GOT3 (cell line): ENCODE data around the gene CDC25A.
"Not testable (repeated sequence)": the region's sequence is repeated elsewhere in the genome, so short reads cannot be mapped to it uniquely, and the experiment has no call there.

ENCODE experiments used
- DNase-seq: peaks from one replicate; lab custom pipeline; 2025; ENCODE audit warnings: mixed read lengths; lab: John Stamatoyannopoulos, UW

The CDC25A gene

GRCh38 chr3:48140936-48141603 lies 47.1 kb downstream of the CDC25A start:
- DNase-seq = no peak

- DNase-seq = no peak
Observed at GRCh38 chr3:48140336-48140757, 47.9 kb downstream of the CDC25A start.

GRCh38 chr3:48137425-48137999 lies 50.7 kb downstream of the CDC25A start:
- DNase-seq = no peak

GRCh38 chr3:48135552-48136495 lies 52.4 kb downstream of the CDC25A start:
- DNase-seq = no peak

GRCh38 chr3:48130321-48130904 lies 57.8 kb downstream of the CDC25A start:
- no peak for DNase-seq

DNA sequence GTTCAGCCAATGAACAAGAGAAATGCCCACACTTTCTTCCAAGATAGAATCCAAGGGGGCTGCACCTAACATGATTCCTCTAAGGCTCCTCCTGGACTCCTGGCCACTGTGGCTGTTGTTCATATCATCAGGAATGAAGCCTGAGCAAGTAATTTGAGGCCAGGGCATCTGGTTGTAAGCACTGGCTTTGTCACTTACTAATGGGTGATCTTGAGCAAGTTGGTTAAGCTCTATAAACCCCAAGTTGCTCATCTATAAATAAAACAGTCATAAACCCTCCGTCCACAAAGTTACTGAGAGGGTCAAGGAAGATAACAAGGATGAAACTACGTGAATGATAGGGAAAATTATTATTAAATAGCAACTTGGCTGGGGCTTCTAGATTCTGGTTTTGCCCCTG lies 58.3 kb downstream of the CDC25A start:
- no peak for DNase-seq

- no peak for DNase-seq
Observed at GRCh38 chr3:48128774-48129173, 59.4 kb downstream of the CDC25A start.

- DNase-seq = no peak
Observed at GRCh38 chr3:48125886-48126622, 62.2 kb downstream of the CDC25A start.

DNA sequence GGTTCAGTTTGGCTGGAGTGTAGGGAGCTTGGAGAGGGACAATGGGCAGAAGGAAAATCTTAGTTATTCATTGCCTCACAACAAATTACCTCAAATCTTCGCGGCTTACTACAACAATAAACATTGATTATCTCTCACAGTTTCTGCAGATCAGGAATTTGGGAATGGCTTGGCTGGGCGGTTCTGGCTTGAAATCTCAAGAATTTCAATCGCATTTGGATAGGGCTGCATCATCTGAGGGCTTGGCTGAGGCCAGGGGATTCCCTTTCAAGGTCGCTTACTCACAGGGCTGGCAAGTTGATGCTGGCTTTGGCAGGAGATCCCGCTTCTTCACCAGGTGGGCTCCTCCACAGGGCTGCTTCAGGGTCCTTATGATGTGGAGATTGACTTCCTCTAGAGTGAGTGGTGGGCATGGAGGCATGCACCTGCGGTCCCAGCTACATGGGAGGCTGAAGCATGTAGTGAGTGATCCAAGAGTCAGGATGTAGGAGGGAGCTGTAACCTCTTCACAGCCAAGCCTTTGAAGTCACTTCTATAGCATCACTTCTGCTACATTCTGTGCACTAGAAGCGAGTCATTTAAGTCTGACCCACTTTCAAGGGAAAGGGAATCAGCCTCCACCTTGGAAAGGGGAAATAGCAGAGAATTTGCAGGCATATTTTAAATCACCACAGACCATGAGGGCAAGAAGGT lies 63.1 kb downstream of the CDC25A start:
- no peak for DNase-seq

- DNase-seq = no peak
Observed at GRCh38 chr3:48123346-48123745, 64.9 kb downstream of the CDC25A start.

DNA sequence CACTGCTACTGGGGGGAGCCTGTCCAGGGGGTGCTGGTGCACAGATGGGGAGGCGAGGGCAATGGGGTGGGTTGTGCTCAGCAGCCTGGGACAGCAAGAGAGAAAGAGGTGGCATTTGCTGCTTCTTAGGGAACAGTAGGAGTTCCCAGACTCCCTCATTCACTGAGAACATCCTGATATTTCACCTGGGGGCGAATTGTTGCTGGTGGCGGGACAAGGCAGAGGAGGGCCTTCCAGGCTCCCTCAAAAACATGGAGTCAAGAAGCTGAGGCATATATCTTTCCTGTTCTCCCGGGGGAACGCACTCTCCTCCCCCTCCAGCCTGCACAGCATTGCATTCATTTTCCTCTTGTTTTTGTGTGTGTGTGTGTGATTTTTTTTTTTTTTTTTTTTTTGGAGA lies 65.7 kb downstream of the CDC25A start:
- DNase-seq = no peak

GRCh38 chr3:48120223-48120622 lies 68.0 kb downstream of the CDC25A start:
- no peak for DNase-seq

DNA sequence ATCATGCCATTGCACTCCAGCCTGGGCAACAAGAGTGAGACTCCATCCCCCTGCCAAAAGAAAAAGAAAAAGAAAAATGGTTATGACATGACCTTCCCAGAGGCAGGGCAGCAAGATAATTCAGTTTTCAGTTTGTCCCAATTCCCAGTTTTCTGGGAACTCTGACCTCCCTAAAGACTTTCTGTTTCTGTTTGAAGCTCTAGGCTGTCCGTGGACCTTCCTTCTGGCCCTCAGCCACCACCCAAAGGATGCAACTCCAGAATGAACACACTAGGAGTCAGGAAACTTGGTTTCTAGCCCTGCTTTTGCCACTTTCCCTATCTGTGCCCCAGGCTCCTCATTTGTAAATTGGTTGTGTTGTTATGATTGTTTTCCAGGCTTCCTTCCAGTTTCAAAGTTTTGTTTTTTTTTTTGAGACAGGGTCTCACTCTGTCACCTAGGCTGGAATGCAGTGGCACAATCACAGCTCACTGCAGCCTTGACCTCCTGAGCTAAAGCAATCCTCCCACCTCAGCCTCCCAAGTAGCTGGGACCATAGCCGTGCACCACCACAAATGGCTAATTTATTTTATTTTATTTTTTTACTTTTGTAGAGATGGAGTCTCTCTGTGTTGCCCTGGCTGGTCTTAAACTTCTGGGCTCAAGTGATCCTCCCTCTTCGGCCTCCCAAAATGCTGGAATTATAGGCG lies 68.6 kb downstream of the CDC25A start:
- DNase-seq = no peak

GRCh38 chr3:48118928-48119327 lies 69.3 kb downstream of the CDC25A start:
- DNase-seq = no peak

DNA sequence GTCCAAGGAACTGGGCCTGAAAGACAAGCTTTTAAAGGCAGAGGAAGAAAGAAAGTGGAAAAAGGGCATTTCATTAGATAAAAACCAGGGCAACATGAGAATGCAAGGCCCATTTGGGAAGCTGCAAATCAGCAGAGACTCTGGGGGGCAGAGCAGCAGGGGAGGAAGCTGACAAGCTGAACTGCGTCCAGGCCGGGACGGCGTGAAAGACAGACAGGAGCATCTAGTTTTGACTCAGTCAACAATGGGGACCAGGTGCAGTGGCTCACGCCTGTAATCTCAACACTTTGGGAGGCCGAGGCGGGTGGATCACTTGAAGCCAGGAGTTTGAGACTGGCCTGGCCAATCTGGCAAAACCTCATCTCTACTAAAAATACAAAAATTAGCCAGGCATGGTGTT lies 69.9 kb downstream of the CDC25A start:
- DNase-seq = no peak

DNA sequence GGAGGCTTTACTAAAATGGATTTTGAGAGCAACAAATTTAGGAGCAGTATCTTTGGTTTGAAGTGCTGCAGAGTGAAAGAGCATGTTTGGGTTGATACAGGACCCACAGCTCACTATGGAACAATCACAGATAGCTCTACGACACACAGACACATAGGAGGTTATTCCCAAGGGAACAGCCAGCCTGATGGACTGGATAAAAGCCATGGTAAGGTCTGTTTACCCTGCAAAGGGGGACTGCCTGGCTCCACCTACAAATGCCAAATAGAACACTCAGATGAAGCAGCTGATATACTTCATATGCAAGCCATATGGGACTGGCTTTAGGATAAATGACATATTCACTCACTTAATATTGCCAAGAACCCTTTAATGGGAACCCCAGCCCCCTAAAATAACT lies 75.4 kb downstream of the CDC25A start:
- DNase-seq = no peak

- DNase-seq = not testable (repeated sequence)
Observed at GRCh38 chr3:48112108-48112791, 76.0 kb downstream of the CDC25A start.

GRCh38 chr3:48110463-48110862 lies 77.8 kb downstream of the CDC25A start:
- no peak for DNase-seq

DNA sequence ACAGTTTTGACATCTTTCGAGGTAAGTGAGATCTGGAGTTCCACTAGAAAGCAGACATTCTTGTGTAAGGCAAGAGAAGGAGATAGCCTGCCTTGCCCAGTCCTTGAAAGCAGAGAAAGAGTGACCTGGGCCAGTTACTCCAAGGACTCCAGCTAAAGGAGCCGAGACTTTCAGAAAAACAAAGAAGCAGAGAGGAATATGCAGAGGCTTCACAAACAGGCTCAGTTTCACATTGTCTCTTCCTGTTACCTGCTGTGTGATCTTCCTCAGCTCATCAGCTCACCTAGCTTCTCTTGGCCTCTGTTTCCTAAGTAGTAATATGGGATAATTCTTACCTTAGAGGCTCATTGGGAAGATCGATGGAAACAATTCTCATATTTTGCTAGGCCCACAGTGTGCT lies 81.0 kb downstream of the CDC25A start:
- no peak for DNase-seq
